ENCODE measurements around the gene MYO1G. TPM values are rescaled to one million over a fixed set of nuclear protein-coding genes. Genes with fewer than 3 reads are reported as not detected.

Gene MYO1G
- total RNA-seq, 1 experiment from 2014 or later = 0.11 TPM

DNA sequence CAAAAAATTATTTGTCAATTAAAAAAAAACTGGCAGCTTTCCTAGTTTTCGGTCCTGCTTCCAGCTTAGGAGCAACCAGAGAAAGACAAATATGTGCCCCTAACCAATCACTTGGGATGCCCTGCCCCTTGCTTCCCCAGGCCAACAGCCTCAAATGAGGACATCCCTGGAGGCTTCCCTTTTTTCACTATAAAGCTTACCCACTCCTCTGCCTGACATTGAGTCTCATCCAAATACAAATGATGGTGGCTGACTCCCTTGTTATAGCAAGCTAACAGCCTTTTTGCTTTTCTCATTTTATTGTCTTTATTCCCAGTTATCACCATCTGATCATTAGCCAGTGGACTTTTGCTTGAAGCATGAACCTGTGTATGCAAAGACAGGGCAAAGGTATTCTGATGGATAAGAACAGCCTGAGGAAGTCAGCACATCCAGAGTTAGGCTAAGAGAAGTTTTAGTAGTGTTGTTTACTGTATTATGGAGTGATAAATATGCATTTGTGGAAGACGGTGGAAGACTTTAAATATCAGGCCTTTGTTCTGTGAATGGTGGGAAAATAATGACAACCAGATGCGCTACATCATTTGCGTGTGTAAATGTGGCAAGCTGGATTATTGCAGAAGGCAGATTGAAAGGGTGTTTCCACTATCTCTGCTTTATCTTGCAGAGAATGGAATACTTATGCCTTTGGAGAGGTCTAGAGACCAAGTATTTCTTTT is 19.5 kb upstream of the MYO1G start:
- Histone ChIP-seq H3K36me3 (ENCODE audit: low read depth, low read length) (no peaks in the 10 kb centered on the region; the same call in 1 of the 2 replicates), H3K9me2 (replicated peaks; ENCODE audit: low read length) (no peaks in the 10 kb centered on the region), H3F3A (ENCODE audit: low read length, unreplicated experiment) (no peaks in the 10 kb centered on the region), H3K27ac (ENCODE audit: low read length) (no peak overlapping the region), H3K79me2 (ENCODE audit: low read length) (peaks cover 30% of the 10 kb centered on the region), H3K4me1 (ENCODE audit: insufficient read depth, low read length) (peaks cover 23% of the 10 kb centered on the region), H3K4me3 (ENCODE audit: low read length) (peak overlapping the region; percentile 94), H3K4me2 (ENCODE audit: low read length) (peak overlapping the region; percentile 93), H3K9ac (ENCODE audit: low read length) (peak overlapping the region; percentile 78; the same call in 1 of the 2 replicates), H4K20me1 (ENCODE audit: low read length) (no peaks in the 10 kb centered on the region), H2AFZ (ENCODE audit: low read length) (peak overlapping the region; percentile 99), H3K27me3 (ENCODE audit: low read length) (no peaks in the 10 kb centered on the region), H3K9me3 (ENCODE audit: low read length) (no peaks in the 10 kb centered on the region)
- ChIA-PET CTCF (interaction anchor here (1.4 to 1.5 kb wide), 2 partner anchors 12 to 25 kb away, joined by 14 to 15 read pairs; no protein-coding TSS in a partner anchor), POLR2A (ENCODE audit: unreplicated experiment) (no interaction called here)
- ATAC-seq = no peak
- no TSS peak for BruUV-seq (replicated peaks)
- TF ChIP-seq EZH2phosphoT487 (IDR thresholded peaks at IDR 0.05; ENCODE audit: borderline replicate concordance, low read length) (no peak), EZH2 (IDR thresholded peaks at IDR 0.05; ENCODE audit: low read length, unreplicated experiment) (no peak)
- TF ChIP-seq, protein P1, sequence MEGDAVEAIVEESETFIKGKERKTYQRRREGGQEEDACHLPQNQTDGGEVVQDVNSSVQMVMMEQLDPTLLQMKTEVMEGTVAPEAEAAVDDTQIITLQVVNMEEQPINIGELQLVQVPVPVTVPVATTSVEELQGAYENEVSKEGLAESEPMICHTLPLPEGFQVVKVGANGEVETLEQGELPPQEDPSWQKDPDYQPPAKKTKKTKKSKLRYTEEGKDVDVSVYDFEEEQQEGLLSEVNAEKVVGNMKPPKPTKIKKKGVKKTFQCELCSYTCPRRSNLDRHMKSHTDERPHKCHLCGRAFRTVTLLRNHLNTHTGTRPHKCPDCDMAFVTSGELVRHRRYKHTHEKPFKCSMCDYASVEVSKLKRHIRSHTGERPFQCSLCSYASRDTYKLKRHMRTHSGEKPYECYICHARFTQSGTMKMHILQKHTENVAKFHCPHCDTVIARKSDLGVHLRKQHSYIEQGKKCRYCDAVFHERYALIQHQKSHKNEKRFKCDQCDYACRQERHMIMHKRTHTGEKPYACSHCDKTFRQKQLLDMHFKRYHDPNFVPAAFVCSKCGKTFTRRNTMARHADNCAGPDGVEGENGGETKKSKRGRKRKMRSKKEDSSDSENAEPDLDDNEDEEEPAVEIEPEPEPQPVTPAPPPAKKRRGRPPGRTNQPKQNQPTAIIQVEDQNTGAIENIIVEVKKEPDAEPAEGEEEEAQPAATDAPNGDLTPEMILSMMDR (conservative IDR thresholded peaks at IDR 0.05; ENCODE audit: low read depth, low read length) = no peak
- intact Hi-C loops (cut with micrococcal nuclease) = loop anchor here (5.0 kb wide), 1 partner anchor 141 kb away; no protein-coding TSS in a partner anchor
- no peak for DNase-seq

- Histone ChIP-seq H3K9me2 (replicated peaks; ENCODE audit: low read length) (no peaks in the 10 kb centered on the region), H3K9ac (ENCODE audit: low read length) (no peak overlapping the region), H3K79me2 (ENCODE audit: low read length) (peaks cover 5% of the 10 kb centered on the region), H3K9me3 (ENCODE audit: low read length) (no peaks in the 10 kb centered on the region), H2AFZ (ENCODE audit: low read length) (no peak overlapping the region), H4K20me1 (ENCODE audit: low read length) (no peaks in the 10 kb centered on the region), H3K27me3 (ENCODE audit: low read length) (no peaks in the 10 kb centered on the region), H3F3A (ENCODE audit: low read length, unreplicated experiment) (no peaks in the 10 kb centered on the region), H3K27ac (ENCODE audit: low read length) (no peak overlapping the region), H3K4me1 (ENCODE audit: insufficient read depth, low read length) (peaks cover 13% of the 10 kb centered on the region), H3K4me3 (ENCODE audit: low read length) (no peak overlapping the region), H3K4me2 (ENCODE audit: low read length) (no peak overlapping the region), H3K36me3 (ENCODE audit: low read depth, low read length) (no peaks in the 10 kb centered on the region)
- intact Hi-C loops (cut with micrococcal nuclease) = loop anchor here (5.0 kb wide), 1 partner anchor 139 kb away; no protein-coding TSS in a partner anchor
- ChIA-PET POLR2A (ENCODE audit: unreplicated experiment) (interaction anchor here (1.1 kb wide), 1 partner anchor 22 kb away, joined by 5 read pairs; no protein-coding TSS in a partner anchor), CTCF (no interaction called here)
- no TSS peak for BruUV-seq (replicated peaks)
- TF ChIP-seq EZH2 (IDR thresholded peaks at IDR 0.05; ENCODE audit: low read length, unreplicated experiment) (no peak), EZH2phosphoT487 (IDR thresholded peaks at IDR 0.05; ENCODE audit: borderline replicate concordance, low read length) (no peak)
- TF ChIP-seq, protein P1 (conservative IDR thresholded peaks at IDR 0.05; ENCODE audit: low read depth, low read length) = no peak
- ATAC-seq = no peak
- DNase-seq = no peak
Measured at GRCh38 chr7:44995555-44996493, 17.0 kb upstream of the MYO1G start.
